ENCODE results near the gene DHRS3. TPM values are rescaled to one million over a fixed set of nuclear protein-coding genes. Genes with fewer than 3 reads are reported as not detected.

The DHRS3 gene
- total and polyA plus RNA-seq, 2 of the 13 experiments (the other 11 are each of a cell fraction or from before 2014, with no cell fraction given), result 48.5 to 90.5 TPM

DNA sequence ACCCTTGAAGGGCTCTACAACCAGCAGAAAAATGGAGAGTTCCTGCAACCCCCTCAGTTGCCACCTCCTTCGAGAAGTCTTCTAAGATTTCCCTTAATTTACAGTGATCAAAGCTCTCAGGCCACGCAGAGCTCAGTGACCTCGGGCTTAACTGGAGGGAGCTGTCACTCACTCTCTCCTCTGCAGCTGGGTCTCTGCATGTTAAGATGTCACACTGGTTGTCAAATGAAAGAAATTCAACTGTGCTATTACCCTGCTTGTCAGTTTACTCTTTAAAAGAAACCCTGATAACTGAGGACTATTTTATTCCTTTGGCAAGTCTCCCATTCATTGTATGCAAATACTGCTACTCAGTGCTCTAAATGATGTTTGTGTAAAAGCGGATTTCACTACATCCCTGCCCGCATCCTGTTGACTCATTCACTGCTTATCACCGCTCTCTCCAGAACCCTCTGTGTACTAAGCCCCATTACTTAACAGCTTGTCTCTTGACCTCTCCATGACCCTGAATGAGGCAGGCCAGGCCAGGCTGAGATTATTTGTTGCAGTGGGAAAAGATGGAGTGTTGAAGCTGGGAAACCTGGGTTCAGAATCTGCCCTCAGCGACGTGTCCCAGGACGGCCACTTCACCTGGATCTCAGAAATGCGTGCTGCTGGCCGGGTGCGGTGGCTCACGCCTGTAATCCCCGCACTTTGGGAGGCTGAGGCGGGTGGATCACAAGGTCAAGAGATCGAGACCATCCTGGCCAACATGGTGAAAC is 13.7 kb downstream of the DHRS3 start (continued):
- no peak; the same call in none of the 2 replicates for TF ChIP-seq ZSCAN29 (CRISPR knock-in tag; conservative IDR thresholded peaks at IDR 0.05)
- TF ChIP-seq, protein P1, sequence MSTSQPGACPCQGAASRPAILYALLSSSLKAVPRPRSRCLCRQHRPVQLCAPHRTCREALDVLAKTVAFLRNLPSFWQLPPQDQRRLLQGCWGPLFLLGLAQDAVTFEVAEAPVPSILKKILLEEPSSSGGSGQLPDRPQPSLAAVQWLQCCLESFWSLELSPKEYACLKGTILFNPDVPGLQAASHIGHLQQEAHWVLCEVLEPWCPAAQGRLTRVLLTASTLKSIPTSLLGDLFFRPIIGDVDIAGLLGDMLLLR (CRISPR knock-in tag; IDR thresholded peaks at IDR 0.05), result 0 out of 2 replicates have a peak, but pooled peaks have one; percentile 58
- TF ChIP-seq, protein P2, sequence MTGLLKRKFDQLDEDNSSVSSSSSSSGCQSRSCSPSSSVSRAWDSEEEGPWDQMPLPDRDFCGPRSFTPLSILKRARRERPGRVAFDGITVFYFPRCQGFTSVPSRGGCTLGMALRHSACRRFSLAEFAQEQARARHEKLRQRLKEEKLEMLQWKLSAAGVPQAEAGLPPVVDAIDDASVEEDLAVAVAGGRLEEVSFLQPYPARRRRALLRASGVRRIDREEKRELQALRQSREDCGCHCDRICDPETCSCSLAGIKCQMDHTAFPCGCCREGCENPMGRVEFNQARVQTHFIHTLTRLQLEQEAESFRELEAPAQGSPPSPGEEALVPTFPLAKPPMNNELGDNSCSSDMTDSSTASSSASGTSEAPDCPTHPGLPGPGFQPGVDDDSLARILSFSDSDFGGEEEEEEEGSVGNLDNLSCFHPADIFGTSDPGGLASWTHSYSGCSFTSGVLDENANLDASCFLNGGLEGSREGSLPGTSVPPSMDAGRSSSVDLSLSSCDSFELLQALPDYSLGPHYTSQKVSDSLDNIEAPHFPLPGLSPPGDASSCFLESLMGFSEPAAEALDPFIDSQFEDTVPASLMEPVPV (CRISPR knock-in tag; IDR thresholded peaks at IDR 0.05), result no peak; the same call in 1 of the 2 replicates
- peak; percentile 41; the same call in 1 of the 2 replicates for TF ChIP-seq GABPB1 (CRISPR knock-in tag; IDR thresholded peaks at IDR 0.05)
- peak; percentile 82 for TF ChIP-seq HNF4A (CRISPR knock-in tag; IDR thresholded peaks at IDR 0.05)
- TF ChIP-seq, protein P3, sequence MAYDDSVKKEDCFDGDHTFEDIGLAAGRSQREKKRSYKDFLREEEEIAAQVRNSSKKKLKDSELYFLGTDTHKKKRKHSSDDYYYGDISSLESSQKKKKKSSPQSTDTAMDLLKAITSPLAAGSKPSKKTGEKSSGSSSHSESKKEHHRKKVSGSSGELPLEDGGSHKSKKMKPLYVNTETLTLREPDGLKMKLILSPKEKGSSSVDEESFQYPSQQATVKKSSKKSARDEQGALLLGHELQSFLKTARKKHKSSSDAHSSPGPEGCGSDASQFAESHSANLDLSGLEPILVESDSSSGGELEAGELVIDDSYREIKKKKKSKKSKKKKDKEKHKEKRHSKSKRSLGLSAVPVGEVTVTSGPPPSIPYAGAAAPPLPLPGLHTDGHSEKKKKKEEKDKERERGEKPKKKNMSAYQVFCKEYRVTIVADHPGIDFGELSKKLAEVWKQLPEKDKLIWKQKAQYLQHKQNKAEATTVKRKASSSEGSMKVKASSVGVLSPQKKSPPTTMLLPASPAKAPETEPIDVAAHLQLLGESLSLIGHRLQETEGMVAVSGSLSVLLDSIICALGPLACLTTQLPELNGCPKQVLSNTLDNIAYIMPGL (CRISPR knock-in tag; IDR thresholded peaks at IDR 0.05; ENCODE audit: borderline replicate concordance in 1 of 2, low read depth in 1 of 2), result no peak
- TF ChIP-seq KLF16 (CRISPR knock-in tag; IDR thresholded peaks at IDR 0.05), result peak in 1 of 2 experiments; percentile 75; a peak in 2 of 4 replicates
- no peak for TF ChIP-seq SMC3 (IDR thresholded peaks at IDR 0.05; ENCODE audit: low read length)
- peak; percentile 96 for TF ChIP-seq SAP130 (CRISPR knock-in tag; IDR thresholded peaks at IDR 0.05; ENCODE audit: low read depth)
- TF ChIP-seq MED13 (CRISPR knock-in tag; IDR thresholded peaks at IDR 0.05), result no peak
- TF ChIP-seq, protein P4, sequence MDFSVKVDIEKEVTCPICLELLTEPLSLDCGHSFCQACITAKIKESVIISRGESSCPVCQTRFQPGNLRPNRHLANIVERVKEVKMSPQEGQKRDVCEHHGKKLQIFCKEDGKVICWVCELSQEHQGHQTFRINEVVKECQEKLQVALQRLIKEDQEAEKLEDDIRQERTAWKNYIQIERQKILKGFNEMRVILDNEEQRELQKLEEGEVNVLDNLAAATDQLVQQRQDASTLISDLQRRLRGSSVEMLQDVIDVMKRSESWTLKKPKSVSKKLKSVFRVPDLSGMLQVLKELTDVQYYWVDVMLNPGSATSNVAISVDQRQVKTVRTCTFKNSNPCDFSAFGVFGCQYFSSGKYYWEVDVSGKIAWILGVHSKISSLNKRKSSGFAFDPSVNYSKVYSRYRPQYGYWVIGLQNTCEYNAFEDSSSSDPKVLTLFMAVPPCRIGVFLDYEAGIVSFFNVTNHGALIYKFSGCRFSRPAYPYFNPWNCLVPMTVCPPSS (IDR thresholded peaks at IDR 0.05), result no peak
- TF ChIP-seq, protein P5, sequence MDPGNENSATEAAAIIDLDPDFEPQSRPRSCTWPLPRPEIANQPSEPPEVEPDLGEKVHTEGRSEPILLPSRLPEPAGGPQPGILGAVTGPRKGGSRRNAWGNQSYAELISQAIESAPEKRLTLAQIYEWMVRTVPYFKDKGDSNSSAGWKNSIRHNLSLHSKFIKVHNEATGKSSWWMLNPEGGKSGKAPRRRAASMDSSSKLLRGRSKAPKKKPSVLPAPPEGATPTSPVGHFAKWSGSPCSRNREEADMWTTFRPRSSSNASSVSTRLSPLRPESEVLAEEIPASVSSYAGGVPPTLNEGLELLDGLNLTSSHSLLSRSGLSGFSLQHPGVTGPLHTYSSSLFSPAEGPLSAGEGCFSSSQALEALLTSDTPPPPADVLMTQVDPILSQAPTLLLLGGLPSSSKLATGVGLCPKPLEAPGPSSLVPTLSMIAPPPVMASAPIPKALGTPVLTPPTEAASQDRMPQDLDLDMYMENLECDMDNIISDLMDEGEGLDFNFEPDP (CRISPR knock-in tag; conservative IDR thresholded peaks at IDR 0.05), result no peak
- no peak; the same call in 1 of the 2 replicates for TF ChIP-seq KAT7 (CRISPR knock-in tag; IDR thresholded peaks at IDR 0.05; ENCODE audit: borderline replicate concordance)
- TF ChIP-seq, protein P6, sequence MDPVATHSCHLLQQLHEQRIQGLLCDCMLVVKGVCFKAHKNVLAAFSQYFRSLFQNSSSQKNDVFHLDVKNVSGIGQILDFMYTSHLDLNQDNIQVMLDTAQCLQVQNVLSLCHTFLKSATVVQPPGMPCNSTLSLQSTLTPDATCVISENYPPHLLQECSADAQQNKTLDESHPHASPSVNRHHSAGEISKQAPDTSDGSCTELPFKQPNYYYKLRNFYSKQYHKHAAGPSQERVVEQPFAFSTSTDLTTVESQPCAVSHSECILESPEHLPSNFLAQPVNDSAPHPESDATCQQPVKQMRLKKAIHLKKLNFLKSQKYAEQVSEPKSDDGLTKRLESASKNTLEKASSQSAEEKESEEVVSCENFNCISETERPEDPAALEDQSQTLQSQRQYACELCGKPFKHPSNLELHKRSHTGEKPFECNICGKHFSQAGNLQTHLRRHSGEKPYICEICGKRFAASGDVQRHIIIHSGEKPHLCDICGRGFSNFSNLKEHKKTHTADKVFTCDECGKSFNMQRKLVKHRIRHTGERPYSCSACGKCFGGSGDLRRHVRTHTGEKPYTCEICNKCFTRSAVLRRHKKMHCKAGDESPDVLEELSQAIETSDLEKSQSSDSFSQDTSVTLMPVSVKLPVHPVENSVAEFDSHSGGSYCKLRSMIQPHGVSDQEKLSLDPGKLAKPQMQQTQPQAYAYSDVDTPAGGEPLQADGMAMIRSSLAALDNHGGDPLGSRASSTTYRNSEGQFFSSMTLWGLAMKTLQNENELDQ (CRISPR knock-in tag; IDR thresholded peaks at IDR 0.05; ENCODE audit: borderline replicate concordance), result no peak
- TF ChIP-seq ZNF839 (CRISPR knock-in tag; IDR thresholded peaks at IDR 0.05; ENCODE audit: borderline replicate concordance), result no peak
- TF ChIP-seq NFE2 (CRISPR knock-in tag; IDR thresholded peaks at IDR 0.05), result no peak
- TF ChIP-seq MTF1 (CRISPR knock-in tag; IDR thresholded peaks at IDR 0.05), result no peak
- TF ChIP-seq MYC (CRISPR knock-in tag; IDR thresholded peaks at IDR 0.05; ENCODE audit: borderline replicate concordance), result no peak
- no peak for TF ChIP-seq JARID2 (CRISPR knock-in tag; IDR thresholded peaks at IDR 0.05; ENCODE audit: insufficient replicate concordance)
- no peak for TF ChIP-seq ZNF713 (CRISPR knock-in tag; IDR thresholded peaks at IDR 0.05)
